Measurements from ENCODE around the gene TNIP2.

- TF ChIP-seq CTCF (IDR thresholded peaks at IDR 0.05) = no peak
- TF ChIP-seq POLR2AphosphoS5 (IDR thresholded peaks at IDR 0.05) = no peak
- no peak for TF ChIP-seq POLR2A (IDR thresholded peaks at IDR 0.05)
- no peak for TF ChIP-seq EP300 (IDR thresholded peaks at IDR 0.05)
Observed at GRCh38 chr4:2788101-2788500, 32.0 kb upstream of the TNIP2 start.

All from upper lobe of left lung (tissue), 4 donors.